Thymus (tissue), 11 donors: ENCODE data around the gene OXSR1. TPM values are rescaled to one million over a fixed set of nuclear protein-coding genes. Genes with fewer than 3 reads are reported as not detected.
A peak's percentile ranks its signal among the peaks of the same experiment; 100 is the strongest.

Experiments
- DNase-seq, 9 donors: peaks; one replicate each; pipeline ENCODE4 v3.0.0-alpha.2; 2013; ENCODE audit warnings: low spot score in 9 of 9, low read depth in 6 of 9, missing footprints in 1 of 9
- H3K27ac ChIP-seq, 2 donors: one replicate each; pipeline ENCODE4 v1.5.1; 2013; ENCODE audit warnings: control low read depth in 1 of 2, low read depth in 1 of 2, low read length in 1 of 2, mild to moderate bottlenecking in 1 of 2, moderate library complexity in 1 of 2
- H3K27me3 ChIP-seq, 2 donors: one replicate each; pipeline ENCODE4 v1.5.1; 2013; ENCODE audit warnings: low read length in 1 of 2; ENCODE audit not compliant: control insufficient read depth in 2 of 2, insufficient read depth in 1 of 2
- H3K36me3 ChIP-seq, 2 donors: one replicate each; pipeline ENCODE4 v1.5.1; 2013; ENCODE audit warnings: low read length in 1 of 2, mild to moderate bottlenecking in 1 of 2, moderate library complexity in 1 of 2; ENCODE audit not compliant: control insufficient read depth in 2 of 2, insufficient read depth in 2 of 2
- H3K4me1 ChIP-seq, 2 donors: one replicate each; pipeline ENCODE4 v1.5.1; 2013; ENCODE audit warnings: low read length in 2 of 2; ENCODE audit not compliant: control insufficient read depth in 2 of 2, insufficient read depth in 2 of 2
- H3K4me3 ChIP-seq, 2 donors: one replicate each; pipeline ENCODE4 v1.5.1; 2013; ENCODE audit warnings: low read length in 2 of 2, control low read depth in 1 of 2, mild to moderate bottlenecking in 1 of 2
- H3K9me3 ChIP-seq, 2 donors: one replicate each; pipeline ENCODE4 v1.5.1; 2013; ENCODE audit warnings: low read length in 1 of 2, mild to moderate bottlenecking in 1 of 2; ENCODE audit not compliant: control insufficient read depth in 2 of 2, insufficient read depth in 1 of 2
- WGBS: extraction: QIAGEN DNeasy Blood & Tissue Kit; methylation state at CpG from one replicate; pipeline ENCODE4 v1.1.7; 2013; 5-methylcytosine and 5-hydroxymethylcytosine counted together
- polyA plus RNA-seq: library from polyadenylated mRNA; stranded (reverse); fragments of 200-250 nt; gene quantifications from one replicate; pipeline ENCODE4 v1.2.3, GENCODE V29; 2013
- total RNA-seq: library from RNA; stranded (reverse); fragments of 120-200 nt; gene quantifications from one replicate; pipeline ENCODE4 v1.2.4, GENCODE V29; 2013
- donor health status: healthy.

Gene OXSR1
- total and polyA plus RNA-seq, 2 donors = 23.0 to 33.0 TPM

DNA sequence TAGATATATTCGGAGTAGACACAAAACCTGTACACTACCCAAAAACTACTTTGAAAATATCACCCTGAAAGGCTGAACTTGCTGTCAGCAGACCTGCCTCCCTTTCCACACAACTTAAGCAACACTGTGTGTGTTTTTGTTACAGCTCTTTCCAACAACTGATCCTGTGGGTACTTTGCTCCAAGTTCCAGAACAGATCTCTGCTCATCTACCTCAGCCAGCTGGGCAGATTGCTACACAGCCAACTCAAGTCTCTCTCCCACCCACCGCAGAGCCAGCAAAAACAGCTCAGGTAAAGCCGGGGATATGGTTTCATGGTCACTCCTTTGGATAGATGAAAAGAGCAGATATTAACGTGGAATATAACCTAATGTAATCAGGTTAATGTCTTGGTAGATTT is 80.6 kb downstream of the OXSR1 start:
- no peaks in the 10 kb centered on the region for H3K9me3 ChIP-seq
- no peak overlapping the region for H3K27ac ChIP-seq
- WGBS = 98% methylated on average over 4 of the region's 4 CpGs
- peaks cover 0 to 4% of the 10 kb centered on the region in 2 donors for H3K4me1 ChIP-seq
- H3K27me3 ChIP-seq = no peaks in the 10 kb centered on the region
- H3K4me3 ChIP-seq = no peak overlapping the region
- peaks cover 16 to 36% of the 10 kb centered on the region in 2 donors for H3K36me3 ChIP-seq
- DNase-seq = no peak

DNA sequence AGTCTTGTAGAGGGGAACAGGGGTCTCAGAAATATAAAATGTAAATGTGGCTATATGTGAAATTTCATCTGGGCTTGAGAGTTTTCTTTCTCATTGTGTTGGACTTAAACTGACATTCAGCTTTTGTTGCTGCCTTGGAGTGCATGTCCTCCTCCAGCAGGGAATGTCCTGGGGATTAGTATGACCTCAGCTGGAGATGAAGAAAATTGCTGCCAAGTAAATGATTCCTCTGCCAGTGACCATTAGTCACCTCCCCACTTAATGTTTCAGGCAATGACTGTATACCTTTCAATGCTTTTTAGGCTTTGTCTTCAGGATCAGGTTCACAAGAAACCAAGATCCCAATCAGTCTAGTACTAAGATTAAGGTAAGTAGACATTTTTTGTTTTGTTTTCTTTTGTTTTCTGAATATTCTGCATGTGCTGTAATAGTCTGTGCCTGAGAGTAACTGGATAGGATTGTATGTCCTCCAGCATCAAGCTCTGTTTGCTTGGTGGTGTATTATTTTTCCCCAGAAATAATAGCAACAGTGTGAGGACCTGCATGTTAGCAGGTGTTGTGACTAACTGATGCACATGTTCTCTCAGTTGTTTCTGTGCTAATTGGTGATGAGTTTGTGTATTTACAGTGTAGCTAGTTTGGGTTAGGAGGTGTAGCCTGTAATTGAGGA is 82.2 kb downstream of the OXSR1 start:
- H3K27ac ChIP-seq = peak overlapping the region in 1 of 2 donors; percentile 48
- H3K4me3 ChIP-seq = no peak overlapping the region
- peaks cover 29 to 50% of the 10 kb centered on the region in 2 donors for H3K36me3 ChIP-seq
- H3K4me1 ChIP-seq = peaks cover 0 to 4% of the 10 kb centered on the region in 2 donors
- DNase-seq = no peak
- H3K27me3 ChIP-seq = no peaks in the 10 kb centered on the region
- no peaks in the 10 kb centered on the region for H3K9me3 ChIP-seq

DNA sequence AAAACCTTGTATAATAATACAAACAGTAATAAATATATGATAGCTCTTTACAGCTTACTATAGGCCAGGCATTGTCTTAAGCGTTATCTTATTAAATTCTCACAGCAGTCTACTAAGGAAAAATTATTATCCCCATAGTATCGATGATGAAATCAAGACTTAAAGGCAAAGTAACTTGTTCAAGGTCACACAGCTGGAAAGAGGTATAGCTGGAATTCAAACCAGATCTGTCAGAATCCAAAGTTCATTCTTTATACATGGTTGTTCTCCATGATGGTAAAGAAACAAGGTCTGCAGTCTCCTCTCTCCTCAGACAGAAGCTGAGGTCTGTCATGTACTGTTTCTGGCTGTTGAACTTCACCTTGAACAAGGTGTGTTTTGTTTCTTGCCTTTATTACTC is 84.9 kb downstream of the OXSR1 start:
- H3K36me3 ChIP-seq = peaks cover 54 to 76% of the 10 kb centered on the region in 2 donors

DNA sequence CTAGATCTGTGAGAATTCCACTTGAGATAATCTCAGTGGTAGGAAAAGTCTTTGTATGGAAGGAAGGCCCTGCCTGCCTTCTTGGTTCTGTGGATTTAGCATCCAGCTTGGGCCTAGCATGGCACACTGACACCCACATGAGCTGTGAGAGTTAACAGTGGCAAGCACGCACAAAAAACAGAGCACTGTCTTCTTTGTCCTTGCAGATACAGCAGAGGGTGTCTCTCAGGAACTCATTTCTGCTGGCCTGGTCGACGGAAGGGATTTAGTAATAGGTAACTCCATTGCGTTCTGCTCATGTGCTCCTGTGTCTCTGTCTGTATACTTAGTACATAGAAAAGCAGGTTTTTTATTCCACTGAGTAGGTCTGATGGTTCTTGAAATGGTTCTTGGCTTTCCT is 85.9 kb downstream of the OXSR1 start:
- H3K36me3 ChIP-seq = peaks cover 52 to 80% of the 10 kb centered on the region in 2 donors
- H3K27ac ChIP-seq = no peak overlapping the region
- H3K27me3 ChIP-seq = no peaks in the 10 kb centered on the region
- H3K4me3 ChIP-seq = no peak overlapping the region
- WGBS = over 99% methylated on average over 4 of the region's 4 CpGs
- DNase-seq = no peak
- H3K4me1 ChIP-seq = peaks cover 0 to 4% of the 10 kb centered on the region in 2 donors
- no peaks in the 10 kb centered on the region for H3K9me3 ChIP-seq

More for the DNA sequence above, 84.9 kb downstream of the OXSR1 start:
- no peak overlapping the region for H3K4me3 ChIP-seq
- WGBS = 96% methylated on average over 2 of the region's 2 CpGs
- H3K9me3 ChIP-seq = no peaks in the 10 kb centered on the region
- DNase-seq = no peak
- peaks cover 0 to 4% of the 10 kb centered on the region in 2 donors for H3K4me1 ChIP-seq
- H3K27me3 ChIP-seq = no peaks in the 10 kb centered on the region
- H3K27ac ChIP-seq = no peak overlapping the region

DNA sequence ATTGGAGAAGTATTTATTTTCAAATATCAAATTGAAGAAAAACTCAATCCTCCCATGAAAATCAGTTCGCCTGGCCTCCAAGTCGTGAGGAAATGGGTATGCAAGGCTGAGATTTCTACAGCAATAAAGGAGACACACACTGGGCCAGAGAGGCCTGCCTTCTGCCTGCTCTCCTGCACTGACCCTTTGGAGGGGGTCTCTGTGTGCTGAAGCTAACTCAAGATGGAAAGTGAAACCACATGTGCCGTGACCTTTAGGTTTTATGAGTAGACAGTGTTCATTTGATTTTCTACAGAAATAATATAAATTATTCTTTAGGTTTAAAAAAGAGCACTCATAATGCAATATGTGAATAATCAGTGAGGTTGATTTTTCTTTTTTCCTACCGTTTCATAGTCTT is 88.4 kb downstream of the OXSR1 start:
- Histone ChIP-seq H3K36me3 (peaks cover 46 to 68% of the 10 kb centered on the region in 2 donors), H3K4me3 (no peak overlapping the region), H3K9me3 (no peaks in the 10 kb centered on the region), H3K27me3 (no peaks in the 10 kb centered on the region), H3K27ac (no peak overlapping the region), H3K4me1 (no peaks in the 10 kb centered on the region)
- WGBS = 97% methylated on average over 4 of the region's 4 CpGs
- no peak for DNase-seq

DNA sequence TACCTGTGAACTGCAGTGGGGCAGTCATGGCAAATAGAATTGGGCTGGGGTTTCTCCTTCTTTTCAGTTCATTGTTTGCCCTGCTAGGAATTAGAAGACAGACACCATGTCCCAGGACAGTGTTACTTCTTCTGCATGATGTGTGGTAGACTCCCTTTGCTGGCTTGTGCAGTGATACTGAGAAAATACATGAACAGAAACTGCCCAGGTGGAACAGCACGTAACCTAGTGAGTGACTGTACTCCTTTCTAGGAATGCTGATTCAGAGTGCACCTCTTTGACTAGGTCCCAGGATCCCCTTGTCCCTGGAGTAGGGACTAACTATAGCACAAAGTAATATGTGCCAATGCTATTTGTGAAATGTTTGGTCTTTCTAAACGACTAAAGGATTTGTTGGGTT is 89.5 kb downstream of the OXSR1 start:
- Histone ChIP-seq H3K27ac (no peak overlapping the region), H3K4me3 (no peak overlapping the region), H3K9me3 (no peaks in the 10 kb centered on the region), H3K27me3 (no peaks in the 10 kb centered on the region), H3K36me3 (peaks cover 46 to 57% of the 10 kb centered on the region in 2 donors), H3K4me1 (no peaks in the 10 kb centered on the region)
- 97% methylated on average over 2 of the region's 2 CpGs for WGBS
- no peak for DNase-seq

DNA sequence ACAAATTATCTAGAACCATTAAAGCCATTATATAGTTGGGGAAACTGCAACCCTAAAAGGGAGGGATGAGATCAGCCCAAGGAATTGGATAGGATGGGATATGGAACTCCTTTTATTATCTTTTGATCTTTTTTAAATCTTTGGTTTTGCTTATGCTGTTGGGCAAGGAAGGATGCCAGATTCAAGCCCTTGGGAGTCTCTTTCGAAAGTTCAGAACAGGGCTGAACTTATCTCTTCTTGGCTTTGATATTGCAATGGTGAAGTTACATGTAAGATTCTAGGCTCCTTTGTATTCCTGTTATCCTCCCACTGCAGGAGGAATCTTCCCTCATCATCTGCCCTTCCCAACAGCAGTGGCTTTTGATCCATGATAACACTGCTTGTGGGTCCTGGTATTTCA is 90.3 kb downstream of the OXSR1 start:
- WGBS = 98% methylated on average over 1 of the region's 1 CpG
- DNase-seq = no peak
- Histone ChIP-seq H3K36me3 (peaks cover 42 to 51% of the 10 kb centered on the region in 2 donors), H3K9me3 (no peaks in the 10 kb centered on the region), H3K27me3 (no peaks in the 10 kb centered on the region), H3K27ac (no peak overlapping the region), H3K4me1 (no peaks in the 10 kb centered on the region), H3K4me3 (no peak overlapping the region)

DNA sequence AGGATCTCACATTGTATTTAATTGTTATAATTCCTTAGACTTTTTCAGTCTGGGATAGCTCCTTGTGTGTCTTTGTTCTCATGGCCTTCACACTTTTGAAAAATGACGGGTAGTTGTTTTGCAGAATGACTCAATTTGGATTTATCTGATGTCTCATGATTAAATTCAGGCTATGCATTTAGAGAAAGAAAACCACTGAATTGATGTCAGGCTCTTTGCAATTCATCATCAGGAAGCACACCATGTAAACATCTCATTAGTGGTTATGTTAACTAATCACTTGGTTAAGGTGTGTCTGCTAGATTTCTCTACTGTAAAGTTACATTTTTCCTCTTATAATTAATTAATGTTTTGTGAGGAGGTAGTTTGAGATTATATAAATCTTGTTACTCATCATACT is 92.2 kb downstream of the OXSR1 start:
- H3K36me3 ChIP-seq = peaks cover 27 to 34% of the 10 kb centered on the region in 2 donors
- no peaks in the 10 kb centered on the region for H3K4me1 ChIP-seq
- H3K9me3 ChIP-seq = no peaks in the 10 kb centered on the region
- no peak for DNase-seq
- H3K4me3 ChIP-seq = no peak overlapping the region
- H3K27ac ChIP-seq = no peak overlapping the region
- 98% methylated on average over 1 of the region's 1 CpG for WGBS
- no peaks in the 10 kb centered on the region for H3K27me3 ChIP-seq

DNA sequence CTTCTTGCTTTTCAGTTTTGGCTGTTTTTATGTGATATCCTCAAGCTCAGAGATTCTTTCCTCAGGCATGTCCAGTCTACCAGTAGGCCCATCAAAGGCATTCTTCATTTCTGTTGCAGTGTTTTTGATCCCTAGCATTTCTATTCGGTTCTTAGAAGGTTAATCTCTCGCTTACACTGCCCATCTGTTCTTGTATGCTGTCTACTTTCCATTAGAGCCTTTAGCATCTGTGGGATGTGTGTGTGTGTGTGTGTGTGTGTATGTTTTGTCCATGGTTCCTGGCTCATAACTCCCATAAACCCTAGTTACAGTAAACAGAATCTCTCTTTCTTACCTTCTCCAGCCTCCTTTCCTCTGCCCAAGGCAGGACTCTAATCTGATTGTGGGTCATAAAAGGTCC is 95.1 kb downstream of the OXSR1 start:
- Histone ChIP-seq H3K9me3 (no peaks in the 10 kb centered on the region), H3K27me3 (no peaks in the 10 kb centered on the region), H3K36me3 (peaks cover under 1 to 6% of the 10 kb centered on the region in 2 donors), H3K4me3 (no peak overlapping the region), H3K27ac (no peak overlapping the region), H3K4me1 (peaks cover 18 to 21% of the 10 kb centered on the region in 2 donors)
- DNase-seq = no peak
- 97% methylated on average over 2 of the region's 2 CpGs for WGBS
